Measurements from ENCODE around the gene MS4A4E.

- no peak for TF ChIP-seq CTCF (IDR thresholded peaks at IDR 0.05)
- no peak for TF ChIP-seq POLR2A (IDR thresholded peaks at IDR 0.05)
Measured at GRCh38 chr11:60206616-60207015, 36.3 kb downstream of the MS4A4E start.
